ENCODE results near the gene HSPA1A. TPM values are rescaled to one million over a fixed set of nuclear protein-coding genes. Genes with fewer than 3 reads are reported as not detected.

Gene HSPA1A
- total and polyA plus RNA-seq, 9 of the 15 experiments (the other 6 are each of a cell fraction or from before 2014, with no cell fraction given), result 2.2 to 273 (median 107) TPM

DNA sequence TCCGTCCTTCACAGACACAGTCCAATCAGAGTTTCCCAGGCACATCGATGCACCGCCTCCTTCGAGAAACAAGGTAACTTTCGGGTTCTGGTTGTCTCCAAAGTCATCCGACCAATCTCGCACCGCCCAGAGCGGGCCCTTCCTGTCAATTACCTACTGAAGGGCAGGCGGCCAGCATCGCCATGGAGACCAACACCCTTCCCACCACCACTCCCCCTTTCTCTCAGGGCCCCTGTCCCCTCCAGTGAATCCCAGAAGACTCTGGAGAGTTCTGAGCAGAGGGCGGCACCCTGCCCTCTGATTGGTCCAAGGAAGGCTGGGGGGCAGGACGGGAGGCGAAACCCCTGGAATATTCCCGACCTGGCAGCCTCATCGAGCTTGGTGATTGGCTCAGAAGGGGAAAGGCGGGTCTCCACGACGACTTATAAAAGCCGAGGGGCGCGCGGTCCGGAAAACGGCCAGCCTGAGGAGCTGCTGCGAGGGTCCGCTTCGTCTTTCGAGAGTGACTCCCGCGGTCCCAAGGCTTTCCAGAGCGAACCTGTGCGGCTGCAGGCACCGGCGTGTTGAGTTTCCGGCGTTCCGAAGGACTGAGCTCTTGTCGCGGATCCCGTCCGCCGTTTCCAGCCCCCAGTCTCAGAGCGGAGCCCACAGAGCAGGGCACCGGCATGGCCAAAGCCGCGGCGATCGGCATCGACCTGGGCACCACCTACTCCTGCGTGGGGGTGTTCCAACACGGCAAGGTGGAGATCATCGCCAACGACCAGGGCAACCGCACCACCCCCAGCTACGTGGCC is 12.1 kb downstream of the HSPA1A start, which contains the start of gene HSPA1B (continued):
- 0 out of 2 replicates have a peak, but pooled peaks have one; percentile 13 for TF ChIP-seq NFIX (CRISPR knock-in tag; IDR thresholded peaks at IDR 0.05; ENCODE audit: low read depth)
- TF ChIP-seq ZNF408 (CRISPR knock-in tag; IDR thresholded peaks at IDR 0.05; ENCODE audit: low read depth), result peak; percentile 63; the same call in 1 of the 2 replicates
- peak; percentile 61 for TF ChIP-seq ZNF740 (CRISPR knock-in tag; IDR thresholded peaks at IDR 0.05)
- no peak for TF ChIP-seq ZNF740 (tag; IDR thresholded peaks at IDR 0.05)
- peak; percentile 68 for TF ChIP-seq ZNF431 (CRISPR knock-in tag; IDR thresholded peaks at IDR 0.05)
- peak; percentile 22; the same call in 1 of the 2 replicates for TF ChIP-seq MYNN (IDR thresholded peaks at IDR 0.05)
- TF ChIP-seq MYNN (CRISPR knock-in tag; IDR thresholded peaks at IDR 0.05), result no peak
- TF ChIP-seq, protein P1, sequence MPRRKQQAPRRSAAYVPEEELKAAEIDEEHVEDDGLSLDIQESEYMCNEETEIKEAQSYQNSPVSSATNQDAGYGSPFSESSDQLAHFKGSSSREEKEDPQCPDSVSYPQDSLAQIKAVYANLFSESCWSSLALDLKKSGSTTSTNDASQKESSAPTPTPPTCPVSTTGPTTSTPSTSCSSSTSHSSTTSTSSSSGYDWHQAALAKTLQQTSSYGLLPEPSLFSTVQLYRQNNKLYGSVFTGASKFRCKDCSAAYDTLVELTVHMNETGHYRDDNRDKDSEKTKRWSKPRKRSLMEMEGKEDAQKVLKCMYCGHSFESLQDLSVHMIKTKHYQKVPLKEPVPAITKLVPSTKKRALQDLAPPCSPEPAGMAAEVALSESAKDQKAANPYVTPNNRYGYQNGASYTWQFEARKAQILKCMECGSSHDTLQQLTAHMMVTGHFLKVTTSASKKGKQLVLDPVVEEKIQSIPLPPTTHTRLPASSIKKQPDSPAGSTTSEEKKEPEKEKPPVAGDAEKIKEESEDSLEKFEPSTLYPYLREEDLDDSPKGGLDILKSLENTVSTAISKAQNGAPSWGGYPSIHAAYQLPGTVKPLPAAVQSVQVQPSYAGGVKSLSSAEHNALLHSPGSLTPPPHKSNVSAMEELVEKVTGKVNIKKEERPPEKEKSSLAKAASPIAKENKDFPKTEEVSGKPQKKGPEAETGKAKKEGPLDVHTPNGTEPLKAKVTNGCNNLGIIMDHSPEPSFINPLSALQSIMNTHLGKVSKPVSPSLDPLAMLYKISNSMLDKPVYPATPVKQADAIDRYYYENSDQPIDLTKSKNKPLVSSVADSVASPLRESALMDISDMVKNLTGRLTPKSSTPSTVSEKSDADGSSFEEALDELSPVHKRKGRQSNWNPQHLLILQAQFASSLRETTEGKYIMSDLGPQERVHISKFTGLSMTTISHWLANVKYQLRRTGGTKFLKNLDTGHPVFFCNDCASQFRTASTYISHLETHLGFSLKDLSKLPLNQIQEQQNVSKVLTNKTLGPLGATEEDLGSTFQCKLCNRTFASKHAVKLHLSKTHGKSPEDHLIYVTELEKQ (CRISPR knock-in tag; IDR thresholded peaks at IDR 0.05), result peak; percentile 55; the same call in 1 of the 2 replicates
- no peak for TF ChIP-seq ZNF311 (CRISPR knock-in tag; IDR thresholded peaks at IDR 0.05)
- TF ChIP-seq EWSR1 (IDR thresholded peaks at IDR 0.05; ENCODE audit: borderline replicate concordance, low read depth, partially characterized antibody), result no peak
- TF ChIP-seq, protein P2, sequence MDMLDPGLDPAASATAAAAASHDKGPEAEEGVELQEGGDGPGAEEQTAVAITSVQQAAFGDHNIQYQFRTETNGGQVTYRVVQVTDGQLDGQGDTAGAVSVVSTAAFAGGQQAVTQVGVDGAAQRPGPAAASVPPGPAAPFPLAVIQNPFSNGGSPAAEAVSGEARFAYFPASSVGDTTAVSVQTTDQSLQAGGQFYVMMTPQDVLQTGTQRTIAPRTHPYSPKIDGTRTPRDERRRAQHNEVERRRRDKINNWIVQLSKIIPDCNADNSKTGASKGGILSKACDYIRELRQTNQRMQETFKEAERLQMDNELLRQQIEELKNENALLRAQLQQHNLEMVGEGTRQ (CRISPR knock-in tag; IDR thresholded peaks at IDR 0.05), result no peak
- peak; percentile 99 for TF ChIP-seq PML (IDR thresholded peaks at IDR 0.05; ENCODE audit: low read length)
- no peak for TF ChIP-seq DACH1 (IDR thresholded peaks at IDR 0.05; ENCODE audit: partially characterized antibody)
- TF ChIP-seq ZNF274 (IDR thresholded peaks at IDR 0.05; ENCODE audit: borderline replicate concordance, low read depth, low read length), result no peak
- peak; percentile 34 to 39; a peak in 2 of 4 replicates for TF ChIP-seq RAD21 (CRISPR knock-in tag; conservative IDR thresholded peaks at IDR 0.05 in 1 of 2, IDR thresholded peaks at IDR 0.05 in 1 of 2)
- TF ChIP-seq ZNF140 (CRISPR knock-in tag; IDR thresholded peaks at IDR 0.05), result no peak
- peak; percentile 80 for TF ChIP-seq CCNT2 (IDR thresholded peaks at IDR 0.05; ENCODE audit: borderline replicate concordance, extremely low read depth, insufficient read length, low read depth, low read length)
- TF ChIP-seq KDM4B (IDR thresholded peaks at IDR 0.05; ENCODE audit: borderline replicate concordance in 2 of 2, low read depth in 1 of 2), result peak in 1 of 2 experiments; percentile 60; a peak in 1 of 4 replicates
- TF ChIP-seq KHSRP (IDR thresholded peaks at IDR 0.05), result no peak
- TF ChIP-seq FUS (optimal IDR thresholded peaks at IDR 0.05; ENCODE audit: low read depth, low read length), result no peak
- TF ChIP-seq BACH1 (tag; IDR thresholded peaks at IDR 0.05), result no peak; the same call in 1 of the 2 replicates
